NCI-H1105 (cell line): ENCODE results near the gene HNRNPF.
"Not testable (repeated sequence)": the region's sequence is repeated elsewhere in the genome, so short reads cannot be mapped to it uniquely, and the experiment has no call there.

Source experiments
- DNase-seq: peaks from one replicate; lab custom pipeline; 2025; lab: John Stamatoyannopoulos, UW

HNRNPF gene, protein sequence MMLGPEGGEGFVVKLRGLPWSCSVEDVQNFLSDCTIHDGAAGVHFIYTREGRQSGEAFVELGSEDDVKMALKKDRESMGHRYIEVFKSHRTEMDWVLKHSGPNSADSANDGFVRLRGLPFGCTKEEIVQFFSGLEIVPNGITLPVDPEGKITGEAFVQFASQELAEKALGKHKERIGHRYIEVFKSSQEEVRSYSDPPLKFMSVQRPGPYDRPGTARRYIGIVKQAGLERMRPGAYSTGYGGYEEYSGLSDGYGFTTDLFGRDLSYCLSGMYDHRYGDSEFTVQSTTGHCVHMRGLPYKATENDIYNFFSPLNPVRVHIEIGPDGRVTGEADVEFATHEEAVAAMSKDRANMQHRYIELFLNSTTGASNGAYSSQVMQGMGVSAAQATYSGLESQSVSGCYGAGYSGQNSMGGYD

DNA sequence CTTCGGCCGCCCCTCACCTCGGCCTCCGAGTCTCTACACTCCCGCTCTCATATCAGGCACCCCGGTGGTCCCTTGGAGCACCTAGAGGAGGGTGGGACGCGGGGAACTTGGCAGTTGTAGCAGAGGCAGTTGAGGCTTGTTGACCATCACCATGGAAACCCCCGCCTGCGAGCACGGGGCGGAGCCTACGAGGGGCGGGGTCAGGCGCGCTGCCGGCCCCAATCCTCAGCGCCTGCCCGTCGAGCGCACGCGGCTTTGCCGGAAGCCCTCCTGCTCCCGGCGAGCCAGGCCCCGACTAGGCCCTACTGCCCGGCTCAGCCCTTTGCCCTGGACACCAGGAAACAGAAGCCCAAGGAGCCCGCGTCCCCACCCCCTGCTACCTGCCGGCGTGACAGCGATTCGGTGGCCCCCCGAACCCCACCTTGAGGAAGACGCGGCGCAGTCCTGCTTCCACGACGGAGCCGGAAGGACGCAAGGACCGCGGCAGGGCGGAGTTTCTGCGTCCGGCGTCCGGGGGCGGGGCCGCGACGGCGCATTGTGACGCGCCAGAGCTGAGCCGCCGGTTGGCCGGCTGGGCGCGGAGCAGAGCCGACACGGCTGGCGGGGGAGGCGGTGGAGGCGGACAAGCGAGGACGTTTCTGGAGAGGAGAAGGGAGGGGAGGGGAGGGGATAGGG lies at the start of gene HNRNPF:
TSS of gene HNRNPF (minus strand) at position 477 of the 675 bp plus-strand sequence. CDS start 21,302 bp downstream, outside the sequence.
- peak; percentile 84 for DNase-seq

DNA sequence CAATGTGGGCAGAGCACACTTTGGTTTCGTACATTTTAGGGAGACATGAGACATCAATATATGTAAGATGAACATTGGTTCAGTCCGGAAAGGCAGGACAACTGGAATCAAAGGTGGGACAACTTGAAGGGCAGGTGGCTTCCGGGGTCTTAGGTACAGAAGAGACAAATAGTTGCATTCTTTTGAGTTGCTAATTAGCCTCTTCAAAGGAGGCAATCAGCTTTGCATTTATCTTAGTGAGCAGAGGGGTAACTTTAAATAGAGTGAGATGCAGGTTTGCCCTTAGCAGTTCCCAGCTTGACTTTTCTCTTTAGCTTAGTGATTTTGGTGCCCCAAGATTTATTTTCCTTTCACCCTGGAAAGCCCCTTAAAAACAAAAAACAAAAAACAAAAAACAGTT lies 49.2 kb upstream of the HNRNPF start:
- no peak for DNase-seq

DNA sequence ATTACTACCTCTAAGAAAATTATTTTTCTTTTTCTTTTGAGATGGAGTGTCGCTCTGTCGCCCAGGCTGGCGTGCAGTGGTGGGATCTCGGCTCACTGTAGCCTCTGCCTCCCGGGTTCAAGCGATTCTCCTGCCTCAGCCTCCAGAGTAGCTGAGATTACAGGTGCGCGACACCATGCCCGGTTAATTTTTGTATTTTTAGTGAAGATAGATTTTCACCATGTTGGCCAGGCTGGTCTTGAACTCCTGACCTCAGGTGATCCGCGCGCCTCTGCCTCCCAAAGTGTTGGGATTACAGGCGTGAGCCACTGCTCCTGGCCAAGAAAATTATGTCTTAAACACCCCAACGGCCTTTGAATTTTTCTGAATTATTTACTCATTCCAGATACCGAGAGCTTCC lies 47.6 kb upstream of the HNRNPF start:
- not testable (repeated sequence) for DNase-seq

DNA sequence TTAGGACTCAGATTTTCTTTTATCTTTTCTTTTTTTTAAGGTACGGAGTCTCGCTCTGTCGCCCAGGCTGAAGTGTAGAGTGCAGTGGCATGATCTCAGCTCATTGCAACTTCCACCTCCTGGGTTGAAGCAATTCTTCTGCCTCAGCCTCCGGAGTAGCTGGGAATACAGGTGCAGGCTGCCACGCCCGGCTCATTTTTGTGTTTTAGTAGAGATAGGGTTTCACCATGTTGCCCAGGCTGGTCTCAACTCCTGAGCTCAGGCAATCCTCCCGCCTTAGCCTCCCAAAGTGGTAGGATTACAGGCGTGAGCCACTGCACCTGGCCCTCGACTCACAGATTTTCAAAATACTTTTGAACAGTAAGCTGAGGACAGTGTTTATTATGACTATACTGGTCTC lies 45.0 kb upstream of the HNRNPF start:
- DNase-seq, result not testable (repeated sequence)

DNA sequence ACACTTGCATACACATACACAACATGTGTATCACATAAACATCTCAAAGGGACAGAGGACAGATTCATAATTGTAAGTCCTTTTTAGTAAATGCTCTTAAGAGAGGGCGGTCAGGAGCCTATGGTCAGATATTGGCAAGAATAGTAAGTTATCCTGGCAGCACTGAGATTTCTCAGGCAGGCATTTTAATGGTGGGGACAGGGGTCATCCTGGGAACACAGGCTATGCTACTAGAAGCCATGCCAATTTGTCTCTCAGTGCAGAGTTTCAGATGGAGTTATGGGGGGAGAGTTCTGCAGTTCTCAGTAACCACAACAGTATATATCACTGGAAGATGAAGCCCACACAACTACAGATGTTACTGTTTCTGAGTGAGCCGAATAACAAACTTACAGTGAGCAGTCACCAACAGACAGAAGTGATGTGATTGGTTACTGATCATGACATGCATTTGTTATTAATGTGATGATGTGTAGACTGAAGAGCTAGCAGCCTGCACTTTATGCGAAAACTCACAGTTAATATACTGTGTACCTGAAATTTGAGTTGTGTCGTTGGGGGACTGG lies 44.4 kb upstream of the HNRNPF start:
- no peak for DNase-seq

DNA sequence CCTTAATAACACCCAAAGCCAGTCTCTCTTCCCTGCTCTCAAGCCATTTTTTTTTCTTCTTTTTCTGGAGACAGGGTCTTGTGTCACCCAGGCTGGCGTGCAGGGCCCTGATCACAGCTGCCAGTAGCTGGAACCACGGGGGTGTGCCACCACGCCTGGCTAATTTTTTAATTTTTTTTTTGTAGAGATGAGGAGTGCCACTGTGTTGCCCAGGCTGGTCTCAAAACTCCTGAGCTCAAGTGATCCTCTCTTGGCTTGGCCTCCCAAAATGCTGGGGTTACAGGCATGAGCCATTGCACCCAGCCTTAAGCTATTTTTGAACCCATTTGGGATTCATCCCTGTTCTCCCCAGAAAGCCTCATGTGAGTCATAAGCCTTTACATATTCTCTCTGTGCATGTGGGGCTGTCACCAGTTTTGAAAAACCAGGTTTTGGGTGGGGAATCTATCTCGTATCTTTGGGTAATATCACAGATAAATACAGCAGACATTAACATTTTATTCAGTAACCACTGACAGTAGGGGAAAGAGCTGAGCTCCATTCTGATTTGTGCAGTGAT lies 43.4 kb upstream of the HNRNPF start:
- DNase-seq, result no peak

DNA sequence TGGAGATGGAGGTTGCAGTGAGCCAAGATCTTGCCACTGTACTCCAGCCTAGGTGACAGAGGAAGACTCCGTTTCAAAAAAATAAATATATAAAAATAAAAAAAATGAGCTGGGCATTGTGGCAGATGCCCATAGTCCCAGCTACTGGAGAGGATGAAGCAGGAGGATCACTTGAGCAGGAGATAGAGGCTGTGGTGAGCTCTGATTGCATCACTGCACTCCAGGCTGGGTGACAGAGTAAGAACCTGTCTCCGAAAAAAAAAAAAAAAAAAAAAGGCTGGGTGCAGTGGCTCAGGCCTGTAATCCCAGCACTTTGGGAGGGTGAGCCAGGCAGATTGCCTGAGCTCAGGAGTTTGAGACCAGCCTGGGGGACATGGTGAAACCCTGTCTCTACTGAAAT lies 39.8 kb upstream of the HNRNPF start:
- DNase-seq, result no peak

DNA sequence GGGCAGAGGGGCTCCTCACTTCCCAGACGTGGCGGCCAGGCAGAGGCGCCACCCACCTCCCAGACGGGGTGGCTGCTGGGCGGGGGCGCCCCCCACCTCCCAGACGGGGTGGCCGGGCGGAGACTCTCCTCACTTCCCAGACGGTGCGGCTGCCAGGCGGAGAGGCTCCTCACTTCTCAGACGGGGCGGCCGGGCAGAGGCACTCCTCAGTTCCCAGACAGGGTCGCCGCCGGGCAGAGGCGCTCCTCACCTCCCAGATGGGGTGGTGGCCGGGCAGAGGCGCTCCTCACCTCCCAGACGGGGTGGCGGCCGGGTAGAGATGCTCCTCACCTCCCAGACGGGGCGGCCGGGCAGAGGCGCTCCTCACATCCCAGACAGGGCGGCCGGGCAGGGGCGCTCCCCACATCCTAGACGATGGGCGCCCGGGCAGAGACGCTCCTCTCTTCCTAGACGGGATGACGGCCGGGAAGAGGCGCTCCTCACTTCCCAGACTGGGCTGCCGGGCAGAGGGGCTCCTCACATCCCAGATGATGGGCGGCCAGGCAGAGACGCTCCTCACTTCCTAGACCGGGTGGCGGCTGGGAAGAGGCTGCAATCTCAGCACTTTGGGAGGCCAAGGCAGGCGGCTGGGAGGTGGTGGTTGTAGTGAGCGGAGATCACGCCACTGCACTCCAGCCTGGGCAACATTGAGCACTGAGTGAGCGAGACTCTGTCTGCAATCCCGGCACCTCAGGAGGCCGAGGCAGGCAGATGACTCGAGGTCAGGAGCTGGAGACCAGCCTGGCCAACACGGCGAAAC lies 37.4 kb upstream of the HNRNPF start:
- DNase-seq, result not testable (repeated sequence)

DNA sequence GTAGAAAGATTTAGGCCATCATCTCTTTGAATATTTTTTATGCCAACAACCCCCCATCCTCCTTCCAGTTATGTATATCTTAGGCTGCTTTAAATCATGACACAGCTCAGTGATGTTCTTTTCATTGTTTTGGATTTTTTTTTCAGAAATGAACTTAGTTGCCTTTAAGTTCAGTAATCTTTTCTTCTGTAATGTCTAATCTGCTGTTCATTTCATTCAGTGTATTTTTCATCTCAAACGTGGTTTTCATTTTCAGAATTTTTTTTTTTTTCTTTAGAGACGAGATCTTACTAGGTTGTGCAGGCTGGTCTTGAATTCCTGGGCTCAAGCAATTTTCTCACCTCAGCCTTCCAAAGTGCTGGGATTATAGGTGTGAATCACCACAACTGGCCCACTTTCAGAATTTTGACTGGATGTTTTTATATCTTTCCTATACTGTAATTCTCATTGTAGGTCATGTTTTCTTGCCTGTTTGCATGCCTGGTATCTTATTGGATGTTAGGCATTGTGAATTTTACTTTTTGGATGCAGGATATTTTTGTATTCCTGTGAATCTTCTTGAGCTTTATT lies 36.0 kb upstream of the HNRNPF start:
- DNase-seq, result no peak

DNA sequence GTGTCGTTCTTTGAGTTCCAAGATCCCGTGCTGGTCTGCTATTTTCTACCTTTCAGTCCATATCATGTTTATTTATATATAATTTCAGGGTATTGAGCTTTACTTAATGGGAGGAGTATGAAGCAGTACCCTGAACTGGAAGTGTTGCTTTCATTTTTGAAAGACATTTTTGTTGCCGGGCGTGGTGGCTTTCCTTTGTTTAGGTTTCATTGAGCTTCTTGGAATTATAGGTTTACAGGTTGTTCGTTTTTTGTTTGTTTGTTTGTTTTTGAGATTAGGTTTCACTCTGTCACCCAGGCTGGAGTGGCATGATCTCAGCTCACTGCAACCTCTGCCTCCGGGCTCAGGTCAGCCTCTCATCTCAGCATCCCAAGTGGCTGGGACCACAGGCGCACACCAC lies 35.3 kb upstream of the HNRNPF start:
- DNase-seq, result no peak

DNA sequence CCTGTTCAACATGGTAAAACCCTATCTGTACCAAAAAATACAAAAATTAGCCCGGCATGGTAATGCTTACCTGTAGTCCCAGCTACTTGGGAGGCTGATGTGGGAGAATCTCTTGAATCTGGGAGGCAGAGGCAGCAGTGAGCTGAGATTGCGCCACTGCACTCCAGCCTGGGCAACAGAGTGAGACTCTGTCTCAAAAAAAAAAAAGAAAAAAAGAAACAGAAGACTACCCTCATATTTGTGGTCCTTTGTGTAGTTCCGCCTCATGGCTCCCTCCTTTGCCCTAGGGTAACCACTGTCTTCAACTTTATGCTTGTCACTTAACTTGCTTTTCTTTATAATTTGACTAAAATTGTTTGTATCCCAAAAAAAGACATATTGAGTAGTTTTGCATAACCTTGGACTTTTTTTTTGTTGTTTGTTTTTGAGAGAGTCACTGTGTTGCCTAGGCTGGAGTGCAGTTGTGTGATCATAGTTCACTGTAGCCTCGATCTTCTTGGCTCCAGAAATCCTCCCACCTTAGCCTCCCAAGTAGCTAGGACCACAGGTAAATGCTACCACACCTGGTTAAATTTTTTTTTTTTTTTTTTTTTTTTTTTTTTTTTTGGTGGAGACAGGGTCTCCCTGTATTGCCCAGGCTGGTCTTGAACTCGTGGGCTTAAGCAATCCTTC lies 31.6 kb upstream of the HNRNPF start:
- no peak for DNase-seq

DNA sequence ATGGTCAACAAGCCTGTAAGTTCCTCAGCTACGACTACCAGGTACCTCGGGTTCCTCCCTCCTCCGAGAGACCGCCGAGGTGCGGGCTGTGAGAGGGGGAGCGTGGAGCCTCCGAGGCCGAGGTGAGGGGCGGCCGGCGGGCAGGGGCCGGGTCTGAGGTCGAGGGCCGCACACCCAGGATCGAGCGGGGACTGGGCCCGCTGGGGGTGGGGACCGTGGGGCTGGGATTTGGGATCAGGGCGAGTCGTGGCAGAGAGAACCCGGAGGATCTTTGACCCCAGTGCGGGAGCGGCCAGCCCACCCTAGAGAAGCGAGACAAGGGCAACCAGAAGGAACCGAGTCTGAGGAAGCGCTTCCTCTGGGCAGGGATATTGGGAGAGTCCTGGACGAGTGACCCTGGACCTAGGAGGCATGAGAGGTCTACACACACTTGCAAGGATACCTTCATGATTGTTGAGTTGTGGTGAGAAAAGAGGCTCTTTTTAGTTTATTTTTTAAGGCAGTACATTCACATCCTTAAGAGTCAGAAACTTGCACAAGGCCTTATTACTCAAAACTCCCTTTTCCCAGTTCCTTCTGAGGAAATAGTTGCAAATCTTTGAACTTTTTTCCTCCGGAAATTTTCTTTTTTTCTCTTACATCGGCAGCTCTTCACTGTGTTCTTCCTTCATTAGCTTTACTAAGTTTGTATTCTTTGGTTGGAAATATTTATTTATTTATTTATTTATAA lies 28.3 kb upstream of the HNRNPF start:
- DNase-seq, result no peak

DNA sequence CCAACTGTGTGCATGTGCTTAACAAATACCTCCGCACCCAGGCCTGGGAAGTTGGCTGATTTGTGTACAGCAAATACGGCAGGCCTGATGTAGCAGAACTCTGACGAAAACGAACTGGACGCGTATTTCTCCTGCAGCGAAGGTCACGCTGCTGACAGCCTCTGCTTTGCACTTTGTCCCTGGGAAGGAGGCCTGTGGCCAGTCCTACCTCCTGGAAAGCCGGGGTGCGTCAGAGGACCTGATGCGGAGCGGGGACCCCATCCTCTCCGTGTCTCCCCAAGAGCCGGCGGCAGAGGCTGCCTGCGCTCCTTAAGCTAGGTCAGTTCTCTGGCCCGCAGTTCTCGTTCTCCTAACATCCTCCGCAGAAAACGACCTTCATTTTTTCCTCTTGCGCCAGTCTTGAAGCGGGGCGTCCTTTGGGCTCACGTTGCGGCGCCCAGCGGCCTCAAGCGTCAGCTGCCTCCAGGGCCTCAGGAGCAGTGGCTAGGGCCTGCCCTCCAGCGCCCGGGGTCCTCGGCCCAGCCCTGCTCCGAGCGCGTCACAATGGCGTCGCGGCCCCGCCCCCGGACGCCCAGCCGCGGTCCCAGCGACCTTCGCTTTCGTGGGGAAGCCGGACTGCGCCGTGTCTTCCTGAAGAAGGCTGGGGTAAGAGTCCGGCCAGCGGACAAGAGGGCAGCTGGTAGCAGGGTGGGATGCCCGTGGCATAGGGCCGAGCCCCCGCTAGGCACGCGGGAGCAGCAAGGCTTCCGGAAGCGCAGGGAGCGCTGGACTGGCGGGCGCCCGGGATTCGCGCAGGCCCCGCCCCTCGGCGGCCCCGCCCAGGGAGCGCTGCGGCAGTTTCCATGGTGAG lies 27.5 kb upstream of the HNRNPF start, which contains the start of gene ZNF487:
TSS of gene ZNF487 (plus strand) at position 821 of the 850 bp plus-strand sequence. CDS start 38,703 bp downstream, outside the sequence.
- peak; percentile 34 for DNase-seq

DNA sequence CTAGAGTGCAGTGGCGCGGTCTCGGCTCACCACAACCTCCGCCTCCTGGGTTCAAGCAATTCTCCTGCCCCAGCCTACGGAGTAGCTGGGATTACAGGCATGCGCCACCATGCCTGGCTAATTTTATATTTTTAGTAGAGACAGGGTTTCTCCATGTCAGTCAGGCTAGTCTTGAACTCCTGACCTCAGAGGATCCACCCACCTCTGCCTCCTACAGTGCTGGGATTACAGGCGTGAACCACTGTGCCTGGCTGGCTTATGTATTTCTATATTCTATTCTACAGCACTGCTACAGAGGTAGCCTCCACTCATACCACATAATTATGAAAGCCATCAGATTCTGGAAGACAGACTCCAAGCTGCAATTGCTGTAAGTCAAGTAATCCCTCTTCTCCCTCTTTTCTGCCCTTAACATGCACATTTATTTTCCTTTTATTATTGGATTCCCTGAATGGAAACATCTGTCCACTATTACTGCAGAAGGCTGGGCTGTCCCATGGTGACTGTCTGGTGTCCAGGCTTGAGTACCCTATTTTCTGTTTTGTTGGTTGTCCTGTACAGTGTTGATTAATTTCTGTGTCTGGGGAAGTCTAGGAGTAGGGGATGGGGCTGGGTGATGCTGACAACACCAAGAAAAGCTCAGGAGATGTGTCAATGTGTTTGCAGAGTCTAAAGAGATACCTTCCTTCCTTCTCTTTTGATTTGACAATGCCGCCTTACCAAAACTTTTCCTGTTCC lies 22.1 kb upstream of the HNRNPF start:
- no peak for DNase-seq

DNA sequence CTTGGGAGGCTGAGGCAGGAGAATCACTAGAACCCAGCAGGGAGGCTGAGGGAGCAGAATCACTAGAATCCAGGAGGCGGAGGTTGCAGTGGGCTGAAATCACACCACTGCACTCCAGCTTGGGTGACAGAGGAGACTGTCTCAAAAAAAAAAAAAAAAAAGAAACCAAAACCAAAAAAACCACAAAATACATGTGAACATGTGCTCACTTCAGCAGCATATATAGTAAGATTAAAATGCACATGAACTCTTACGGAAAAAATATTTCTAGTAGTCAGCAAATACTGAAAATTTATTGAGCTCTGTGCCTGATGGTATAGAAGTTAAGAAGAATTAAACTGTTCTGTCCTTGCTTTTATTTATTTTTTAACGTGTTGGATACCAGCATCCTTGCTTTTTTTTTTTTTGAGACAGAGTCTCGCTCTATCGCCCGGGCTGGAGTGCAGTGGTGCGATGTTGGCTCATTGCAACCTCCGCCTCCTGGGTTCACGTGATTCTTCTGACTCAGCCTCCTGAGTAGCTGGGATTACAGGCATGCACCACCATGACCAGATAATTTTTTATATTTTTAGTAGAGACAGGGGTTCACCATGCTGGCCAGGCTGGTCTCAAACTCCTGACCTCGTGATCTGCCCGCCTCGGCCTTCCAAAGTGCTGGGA lies 18.3 kb upstream of the HNRNPF start:
- DNase-seq, result no peak

DNA sequence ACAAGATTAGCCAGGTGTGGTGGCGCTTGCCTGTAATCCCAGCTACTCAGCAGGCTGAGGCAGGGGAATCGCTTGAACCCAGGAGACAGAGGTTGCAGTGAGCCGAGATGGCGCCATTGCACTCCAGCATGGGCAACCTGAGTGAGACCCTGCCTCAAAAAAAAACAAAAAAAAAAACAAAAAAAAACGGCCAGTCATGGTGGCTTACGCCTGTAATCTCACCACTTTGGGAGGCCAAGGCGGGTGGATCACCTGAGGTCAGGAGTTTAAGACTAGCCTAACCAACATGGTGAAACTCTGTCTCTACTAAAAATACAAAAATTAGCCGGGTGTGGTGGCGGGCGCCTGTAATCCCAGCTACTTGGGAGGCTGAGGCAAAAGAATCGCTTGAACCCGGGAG lies 17.5 kb upstream of the HNRNPF start:
- not testable (repeated sequence) for DNase-seq

DNA sequence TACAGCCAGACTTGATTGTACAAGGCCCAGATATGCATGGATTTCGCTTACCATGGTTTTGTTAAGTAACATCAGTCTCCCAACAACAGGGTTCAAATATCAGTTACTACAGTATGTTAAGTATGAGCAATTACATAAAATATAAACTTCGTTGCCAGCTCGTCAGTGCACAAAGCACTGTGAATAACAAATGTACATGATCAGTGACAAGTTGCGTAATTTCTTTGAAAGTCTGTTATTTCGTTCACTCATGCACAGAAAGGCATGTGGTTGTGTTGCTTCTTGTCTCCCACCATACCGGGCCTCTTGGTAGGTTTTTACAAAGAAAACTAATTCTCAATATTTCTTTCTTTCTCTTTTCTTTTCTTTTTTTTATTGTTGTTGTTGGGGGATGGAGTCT lies 15.4 kb upstream of the HNRNPF start:
- no peak for DNase-seq

DNA sequence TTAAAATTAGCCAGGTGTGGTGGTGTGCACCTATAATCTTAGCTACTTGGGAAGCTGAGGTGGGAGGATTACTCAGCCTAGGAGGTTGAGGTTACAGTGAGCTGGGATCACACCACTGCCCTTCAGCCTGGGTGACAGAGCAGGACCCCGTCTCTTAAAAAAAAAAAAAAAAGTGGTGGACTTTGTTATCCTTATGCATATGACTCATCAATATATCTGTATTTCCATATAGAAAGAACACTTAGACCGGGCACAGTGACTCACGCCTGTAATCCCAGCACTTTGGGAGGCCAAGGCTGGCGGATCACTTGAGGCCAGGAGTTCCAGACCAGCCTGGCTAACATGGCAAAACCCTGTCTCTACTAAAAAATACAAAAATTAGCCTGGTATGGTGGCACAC lies 13.0 kb upstream of the HNRNPF start:
- not testable (repeated sequence) for DNase-seq
